ENCODE measurements around the gene YPEL4. TPM values are rescaled to one million over a fixed set of nuclear protein-coding genes. Genes with fewer than 3 reads are reported as not detected.

The YPEL4 gene
- total and polyA plus RNA-seq, 7 donors = 1.2 to 4.4 (median 2.5) TPM

DNA sequence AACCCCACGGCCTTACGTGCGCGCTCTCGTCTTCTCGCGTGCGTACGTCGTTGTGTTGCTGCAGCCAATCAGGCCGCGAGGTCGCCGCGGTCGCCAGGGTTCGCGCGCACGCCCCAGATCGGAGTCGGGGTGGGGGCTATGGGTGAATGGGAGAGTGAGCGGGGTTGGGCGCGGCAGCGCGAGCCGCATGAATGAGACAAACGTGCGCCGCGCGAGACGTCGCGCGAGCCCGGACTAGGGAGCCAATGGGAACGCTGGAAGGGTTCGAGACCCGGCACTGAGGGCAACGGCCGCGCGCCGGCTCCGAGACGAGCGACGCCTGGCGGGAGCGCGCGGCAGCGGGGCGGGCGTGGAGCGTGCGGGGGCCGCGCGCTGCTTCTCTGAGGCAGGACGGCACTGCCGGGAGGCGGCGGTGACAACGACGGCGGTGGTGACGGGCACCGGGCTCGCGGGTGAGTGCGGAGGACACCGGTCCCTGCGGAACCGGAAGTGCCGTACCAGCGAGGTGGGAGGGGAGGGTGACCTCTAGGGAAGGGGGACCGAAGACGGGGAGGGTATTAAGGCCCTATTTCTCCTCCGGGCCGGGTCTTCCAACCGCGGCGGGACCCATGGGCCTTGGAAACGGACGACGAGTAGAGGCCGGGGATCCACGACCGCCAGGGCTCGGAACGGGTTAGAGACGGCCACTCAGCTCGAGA lies 18.2 kb upstream of the YPEL4 start, which contains the start of gene ZDHHC5:
ZDHHC5 (plus strand) TSS at position 379 of the 698 bp plus-strand sequence. CDS start 4,977 bp downstream, outside the sequence.
- WGBS, 2 donors = 0% methylated on average over 96 of the region's 96 CpGs
- H3K4me1 ChIP-seq = peaks cover 0 to 30% (median 28%) of the 10 kb centered on the region in 4 donors
- DNase-seq = peak; percentile 100
- peaks cover 0 to 13% (median 7%) of the 10 kb centered on the region in 4 donors for H3K36me3 ChIP-seq
- peak; percentile 37 to 63 for TF ChIP-seq POLR2A (IDR thresholded peaks at IDR 0.05)
- TF ChIP-seq POLR2AphosphoS5 (IDR thresholded peaks at IDR 0.05) = peak; percentile 7 to 90 (median 77)
- TF ChIP-seq EP300 (IDR thresholded peaks at IDR 0.05) = no peak
- TF ChIP-seq, protein P1, sequence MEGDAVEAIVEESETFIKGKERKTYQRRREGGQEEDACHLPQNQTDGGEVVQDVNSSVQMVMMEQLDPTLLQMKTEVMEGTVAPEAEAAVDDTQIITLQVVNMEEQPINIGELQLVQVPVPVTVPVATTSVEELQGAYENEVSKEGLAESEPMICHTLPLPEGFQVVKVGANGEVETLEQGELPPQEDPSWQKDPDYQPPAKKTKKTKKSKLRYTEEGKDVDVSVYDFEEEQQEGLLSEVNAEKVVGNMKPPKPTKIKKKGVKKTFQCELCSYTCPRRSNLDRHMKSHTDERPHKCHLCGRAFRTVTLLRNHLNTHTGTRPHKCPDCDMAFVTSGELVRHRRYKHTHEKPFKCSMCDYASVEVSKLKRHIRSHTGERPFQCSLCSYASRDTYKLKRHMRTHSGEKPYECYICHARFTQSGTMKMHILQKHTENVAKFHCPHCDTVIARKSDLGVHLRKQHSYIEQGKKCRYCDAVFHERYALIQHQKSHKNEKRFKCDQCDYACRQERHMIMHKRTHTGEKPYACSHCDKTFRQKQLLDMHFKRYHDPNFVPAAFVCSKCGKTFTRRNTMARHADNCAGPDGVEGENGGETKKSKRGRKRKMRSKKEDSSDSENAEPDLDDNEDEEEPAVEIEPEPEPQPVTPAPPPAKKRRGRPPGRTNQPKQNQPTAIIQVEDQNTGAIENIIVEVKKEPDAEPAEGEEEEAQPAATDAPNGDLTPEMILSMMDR (IDR thresholded peaks at IDR 0.05) = peak in 1 of 4 experiments; percentile 54
- H3K9me3 ChIP-seq = no peaks in the 10 kb centered on the region
- intact Hi-C loops (cut with DNase I) = loop anchor here (2.0 to 10.0 kb wide), 9 partner anchors 44 to 1944 kb away; partner anchors contain the start of genes CTNND1, LPXN, MED19 and P2RX3
- peak within 1 kb of the TSS; percentile 67 to 98 (median 84) for H3K4me3 ChIP-seq
- peak within 1 kb of the TSS; percentile 92 to 99 (median 98) for H3K27ac ChIP-seq
- no peaks in the 10 kb centered on the region for H3K27me3 ChIP-seq

DNA sequence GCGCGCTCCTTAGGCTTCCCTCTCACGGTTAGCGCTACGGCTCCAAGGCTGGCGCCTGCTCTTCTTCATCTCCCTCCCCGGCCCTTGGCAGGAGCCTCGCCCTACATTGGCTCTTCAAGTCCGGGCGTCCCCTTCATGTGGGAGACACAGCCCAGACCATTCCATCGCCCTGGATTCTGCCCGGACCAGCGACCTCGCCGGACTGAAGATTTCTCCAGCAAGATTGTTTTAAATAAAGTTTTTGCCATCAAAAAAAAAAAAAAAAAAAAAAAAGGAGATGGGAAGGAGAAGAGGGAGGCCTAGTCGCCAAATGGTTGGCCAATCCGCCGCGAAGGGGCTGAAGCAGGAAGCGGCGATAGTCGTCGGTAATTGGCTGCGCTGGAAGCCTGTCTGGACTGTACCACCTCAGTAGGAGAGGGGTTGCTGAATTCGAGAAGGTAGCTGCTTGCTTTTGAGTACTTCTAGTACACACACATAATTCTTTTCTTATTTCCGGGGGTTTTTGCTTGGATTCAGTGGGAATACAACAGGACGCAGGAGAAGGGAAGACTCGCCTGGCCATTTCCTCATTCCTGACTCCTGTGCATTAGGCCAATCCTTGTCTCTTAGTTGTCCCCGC lies 17.5 kb upstream of the YPEL4 start:
- H3K36me3 ChIP-seq = peaks cover 0 to 13% (median 2%) of the 10 kb centered on the region in 4 donors
- H3K9me3 ChIP-seq = no peaks in the 10 kb centered on the region
- TF ChIP-seq, protein P1 (IDR thresholded peaks at IDR 0.05) = no peak
- TF ChIP-seq POLR2AphosphoS5 (IDR thresholded peaks at IDR 0.05) = peak in 3 of 4 donors; percentile 23 to 58 (median 41)
- peaks cover 0 to 30% (median 28%) of the 10 kb centered on the region in 4 donors for H3K4me1 ChIP-seq
- peak; percentile 100 for DNase-seq
- WGBS, 2 donors = 0% methylated on average over 29 of the region's 29 CpGs
- intact Hi-C loops (cut with DNase I) = loop anchor here (5.0 to 10.0 kb wide), 8 partner anchors 45 to 1945 kb away; partner anchors contain the start of genes CTNND1, LPXN, MED19 and P2RX3
- H3K4me3 ChIP-seq = peak overlapping the region; percentile 67 to 98 (median 84)
- no peaks in the 10 kb centered on the region for H3K27me3 ChIP-seq
- H3K27ac ChIP-seq = peak overlapping the region; percentile 92 to 99 (median 98)

DNA sequence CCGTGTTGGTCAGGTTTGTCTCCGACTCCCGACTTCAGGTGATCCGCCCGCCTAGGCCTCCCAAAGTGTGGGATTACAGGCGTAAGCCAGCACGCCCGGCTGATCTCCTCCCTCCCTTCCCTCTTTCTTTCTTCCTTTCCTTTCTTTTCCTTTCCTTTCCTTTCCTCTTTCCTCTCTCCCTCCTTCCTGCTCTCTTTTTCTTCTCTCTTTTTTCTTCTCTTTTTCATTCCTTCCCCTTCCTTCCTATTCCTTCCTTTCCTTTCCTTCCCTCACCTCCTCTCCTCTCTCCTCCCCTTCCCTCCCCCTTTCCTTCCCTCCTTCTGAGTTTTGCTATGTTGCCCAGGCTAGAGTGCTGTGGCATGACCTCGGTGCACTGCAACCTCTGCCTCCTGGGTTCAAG lies 14.3 kb upstream of the YPEL4 start:
- no peak overlapping the region for H3K27ac ChIP-seq
- no peaks in the 10 kb centered on the region for H3K27me3 ChIP-seq
- no peaks in the 10 kb centered on the region for H3K9me3 ChIP-seq
- 82 to 92% methylated on average over 9 of the region's 9 CpGs for WGBS, 2 donors
- intact Hi-C loops (cut with DNase I) = loop anchor here (10.0 kb wide), 2 partner anchors 911 to 1891 kb away; partner anchors contain the start of genes LPXN and ZFP91
- H3K36me3 ChIP-seq = peaks cover 14 to 40% (median 25%) of the 10 kb centered on the region in 4 donors
- no peak for DNase-seq
- H3K4me3 ChIP-seq = no peak overlapping the region
- TF ChIP-seq POLR2A (IDR thresholded peaks at IDR 0.05) (no peak), EP300 (IDR thresholded peaks at IDR 0.05) (no peak), POLR2AphosphoS5 (IDR thresholded peaks at IDR 0.05) (no peak)
- TF ChIP-seq, protein P1 (IDR thresholded peaks at IDR 0.05) = no peak
- H3K4me1 ChIP-seq = peaks cover 0 to 14% (median 12%) of the 10 kb centered on the region in 4 donors

DNA sequence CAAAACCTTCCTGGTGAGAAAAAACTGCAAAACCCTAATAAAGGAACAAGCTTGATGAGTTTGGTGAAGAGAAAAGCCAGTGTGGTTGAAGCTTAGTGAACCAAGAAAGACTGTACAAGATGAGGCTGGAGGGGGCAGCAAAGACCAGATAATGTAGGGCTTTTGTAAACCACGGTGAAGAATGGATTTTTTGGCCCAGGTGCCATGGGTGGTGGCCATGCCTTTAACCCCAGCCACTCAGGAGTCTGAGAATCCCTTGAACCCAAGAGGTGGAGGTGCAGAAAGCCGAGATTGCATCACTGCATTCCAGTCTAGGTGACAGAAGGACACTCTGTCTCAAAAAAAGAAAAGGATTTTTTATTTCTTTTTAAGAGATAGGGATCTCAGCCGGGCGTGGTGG lies 13.2 kb upstream of the YPEL4 start:
- DNase-seq = no peak
- H3K27me3 ChIP-seq = no peaks in the 10 kb centered on the region
- peaks cover 14 to 40% (median 25%) of the 10 kb centered on the region in 4 donors for H3K36me3 ChIP-seq
- H3K4me1 ChIP-seq = peaks cover 0 to 20% (median 19%) of the 10 kb centered on the region in 4 donors
- no peaks in the 10 kb centered on the region for H3K9me3 ChIP-seq
- TF ChIP-seq EP300 (IDR thresholded peaks at IDR 0.05) (no peak), POLR2A (IDR thresholded peaks at IDR 0.05) (no peak), POLR2AphosphoS5 (IDR thresholded peaks at IDR 0.05) (no peak)
- TF ChIP-seq, protein P1 (IDR thresholded peaks at IDR 0.05) = no peak
- no peak overlapping the region for H3K27ac ChIP-seq
- intact Hi-C loops (cut with DNase I) = loop anchor here (10.0 kb wide), 2 partner anchors 912 to 1892 kb away; partner anchors contain the start of genes LPXN and ZFP91
- no peak overlapping the region for H3K4me3 ChIP-seq
- 70 to 73% methylated on average over 4 of the region's 4 CpGs for WGBS, 2 donors

All from sigmoid colon (tissue), 7 donors.